IMR-90 (cell line): ENCODE results near the gene PCDH12. TPM values are rescaled to one million over a fixed set of nuclear protein-coding genes. Genes with fewer than 3 reads are reported as not detected.

Source experiments
- ATAC-seq: fragments of 200-7000 bp; cut with Tn5 transposase; 2 replicates; pipeline ENCODE4 v1.9.1; 2020; ENCODE audit warnings: low read depth, mild to moderate bottlenecking, moderate library complexity
- BruUV-seq: library from RNA; stranded (reverse); fragments of 400-500 nt; replicated peaks from 2 replicates; lab custom pipeline; 2021; lab: Mats Ljungman, UMichigan
- CTCF ChIA-PET: fragments of 300-600 bp; formaldehyde crosslinking; extraction: SDS; loops from one replicate; lab custom pipeline; 2021; ENCODE audit warnings: antibody characterized with exemption; lab: Yijun Ruan, JAX
- POLR2A ChIA-PET: fragments of 300-600 bp; sonication (Branson Sonifier 250); formaldehyde crosslinking; loops from one replicate; lab custom pipeline; 2022; ENCODE audit warnings: antibody characterized with exemption; ENCODE audit not compliant: unreplicated experiment; lab: Charles Lee
- DNase-seq: peaks from one replicate; pipeline ENCODE4 v3.0.0; 2013
- H2AFZ ChIP-seq: replicated peaks from 2 replicates; pipeline ENCODE3; 2013; ENCODE audit warnings: low read length, mild to moderate bottlenecking; ENCODE audit not compliant: poor library complexity
- H2AK5ac ChIP-seq: 2 replicates; pipeline ENCODE4 v1.6.1; 2013; ENCODE audit warnings: low read depth, low read length, inconsistent platforms
- H2AK9ac ChIP-seq: replicated peaks from 2 replicates; pipeline ENCODE3; 2013; ENCODE audit warnings: mild to moderate bottlenecking, low read depth, low read length, moderate library complexity; ENCODE audit not compliant: poor library complexity
- H2BK120ac ChIP-seq: 2 replicates; pipeline ENCODE4 v1.6.1; 2013; ENCODE audit warnings: low read depth, low read length, inconsistent platforms
- H2BK15ac ChIP-seq: 3 replicates; pipeline ENCODE4 v1.6.1; 2013; ENCODE audit warnings: low read depth, low read length, inconsistent platforms
- H2BK20ac ChIP-seq: 2 replicates; pipeline ENCODE4 v1.6.1; 2013; ENCODE audit warnings: low read depth, mild to moderate bottlenecking, inconsistent platforms, low read length, moderate library complexity
- H2BK5ac ChIP-seq: 2 replicates; pipeline ENCODE4 v1.6.1; 2013; ENCODE audit warnings: mild to moderate bottlenecking, low read depth, low read length, inconsistent platforms; ENCODE audit not compliant: poor library complexity, severe bottlenecking
- H3K14ac ChIP-seq: replicated peaks from 2 replicates; pipeline ENCODE4 v1.6.1; 2013; ENCODE audit warnings: low read depth, low read length, inconsistent platforms
- H3K18ac ChIP-seq: 2 replicates; pipeline ENCODE4 v1.6.1; 2013; ENCODE audit warnings: low read depth, low read length, control low read depth
- H3K23ac ChIP-seq: 2 replicates; pipeline ENCODE4 v1.6.1; 2013; ENCODE audit warnings: low read depth, low read length, inconsistent platforms
- H3K27ac ChIP-seq: 2 replicates; pipeline ENCODE4 v1.5.1; 2013; ENCODE audit warnings: mild to moderate bottlenecking, control low read depth, low read length; ENCODE audit not compliant: insufficient read depth
- H3K27me3 ChIP-seq: 2 replicates; pipeline ENCODE4 v1.6.1; 2013; ENCODE audit warnings: low read length; ENCODE audit not compliant: control insufficient read depth, insufficient read depth
- H3K36me3 ChIP-seq: 2 replicates; pipeline ENCODE4 v1.6.1; 2013; ENCODE audit warnings: low read length, mixed read lengths; ENCODE audit not compliant: control insufficient read depth, insufficient read depth
- H3K4ac ChIP-seq: 2 replicates; pipeline ENCODE4 v1.6.1; 2013; ENCODE audit warnings: low read depth, low read length, inconsistent platforms
- H3K4me1 ChIP-seq: 2 replicates; pipeline ENCODE4 v1.6.1; 2013; ENCODE audit warnings: low read length, mixed read lengths; ENCODE audit not compliant: control insufficient read depth, insufficient read depth
- H3K4me2 ChIP-seq: 2 replicates; pipeline ENCODE4 v1.6.1; 2013; ENCODE audit warnings: low read depth, mild to moderate bottlenecking, control low read depth, low read length, moderate library complexity
- H3K4me3 ChIP-seq: 2 replicates; pipeline ENCODE4 v1.5.1; 2013; ENCODE audit warnings: low read depth, mild to moderate bottlenecking, control low read depth, low read length, moderate library complexity; ENCODE audit not compliant: insufficient read depth
- H3K56ac ChIP-seq: 2 replicates; pipeline ENCODE4 v1.6.1; 2013; ENCODE audit warnings: low read length, inconsistent platforms; ENCODE audit not compliant: insufficient read depth; ENCODE audit errors: extremely low read depth
- H3K79me1 ChIP-seq, 2 experiments: 2 replicates each; pipeline ENCODE4 v1.6.1; 2013; ENCODE audit warnings: low read length in 2 of 2, inconsistent platforms in 1 of 2, low read depth in 1 of 2
- H3K9ac ChIP-seq: 2 replicates; pipeline ENCODE4 v1.6.1; 2013; ENCODE audit warnings: low read depth, low read length, control low read depth
- H3K9me1 ChIP-seq: 2 replicates; pipeline ENCODE4 v1.6.1; 2013; ENCODE audit warnings: low read length, inconsistent platforms; ENCODE audit not compliant: insufficient read depth
- H3K9me3 ChIP-seq: 2 replicates; pipeline ENCODE4 v1.6.1; 2013; ENCODE audit warnings: low read length; ENCODE audit not compliant: control insufficient read depth, insufficient read depth
- H4K20me1 ChIP-seq: 2 replicates; pipeline ENCODE4 v1.6.1; 2013; ENCODE audit warnings: low read length, inconsistent platforms; ENCODE audit not compliant: insufficient read depth
- H4K5ac ChIP-seq: 2 replicates; pipeline ENCODE4 v1.6.1; 2013; ENCODE audit warnings: mild to moderate bottlenecking, low read depth, low read length, control low read depth
- H4K8ac ChIP-seq, 2 experiments: 2 replicates each; pipeline ENCODE4 v1.6.1; 2013; ENCODE audit warnings: low read depth in 2 of 2, low read length in 2 of 2, control low read depth in 1 of 2, inconsistent platforms in 1 of 2
- H4K91ac ChIP-seq: 2 replicates; pipeline ENCODE4 v1.6.1; 2013; ENCODE audit warnings: low read depth, low read length, inconsistent platforms; ENCODE audit not compliant: insufficient read depth
- BHLHE40 ChIP-seq: fragments of 150-350 bp; IDR thresholded peaks from 2 replicates; pipeline ENCODE4 v1.6.1; 2016; ENCODE audit warnings: mild to moderate bottlenecking, low read depth, low read length
- CTCF ChIP-seq: conservative IDR thresholded peaks from 2 replicates; pipeline ENCODE4 v1.5.1; 2012; ENCODE audit warnings: mild to moderate bottlenecking, low read depth, low read length, improper control_type of control experiment
- ELK1 ChIP-seq: fragments of 150-350 bp; IDR thresholded peaks from 2 replicates; pipeline ENCODE4 v1.6.1; 2016; ENCODE audit warnings: low read depth, mild to moderate bottlenecking, low read length, moderate library complexity, borderline replicate concordance
- MXI1 ChIP-seq: IDR thresholded peaks from 2 replicates; pipeline ENCODE4 v1.6.1; 2012; ENCODE audit warnings: low read depth, mild to moderate bottlenecking, low read length, moderate library complexity, borderline replicate concordance
- RAD21 ChIP-seq: IDR thresholded peaks from 2 replicates; pipeline ENCODE4 v1.6.1; 2012; ENCODE audit warnings: low read length, improper control_type of control experiment
- RCOR1 ChIP-seq: IDR thresholded peaks from 2 replicates; pipeline ENCODE4 v1.6.1; 2012; ENCODE audit warnings: mild to moderate bottlenecking, low read length, improper control_type of control experiment; ENCODE audit not compliant: insufficient replicate concordance
- SMC3 ChIP-seq: fragments of 150-350 bp; IDR thresholded peaks from 2 replicates; pipeline ENCODE4 v1.6.1; 2016; ENCODE audit warnings: low read depth, mild to moderate bottlenecking, antibody characterized with exemption, low read length, moderate library complexity
- USF2 ChIP-seq: fragments of 150-350 bp; IDR thresholded peaks from 2 replicates; pipeline ENCODE4 v1.6.1; 2017; ENCODE audit warnings: mild to moderate bottlenecking, antibody characterized with exemption, low read length, low read depth
- WGBS, 2 experiments: methylation state at CpG; one replicate each; pipeline versions ENCODE4 v1.1.5 to v1.1.7; 2013; ENCODE audit warnings: missing lambda C conversion rate in 2 of 2; ENCODE audit not compliant: insufficient read length in 1 of 2; ENCODE audit errors: extremely low coverage in 2 of 2; 5-methylcytosine and 5-hydroxymethylcytosine counted together
- dilution Hi-C: fragments of 300-500 bp; cut with HindIII; formaldehyde crosslinking; loops from one replicate; pipeline ENCODE4 v1.14.3; 2018; ENCODE audit warnings: low sequenced_read_pairs; ENCODE audit not compliant: unreplicated experiment
- in situ Hi-C: fragments of 300-500 bp; cut with MboI; formaldehyde crosslinking; loops from 3 replicates; pipeline ENCODE4 v1.14.3; 2019; ENCODE audit warnings: low sequenced_read_pairs, inconsistent platforms, mixed read lengths
- intact Hi-C: fragments of 100-400 bp; cut with micrococcal nuclease; formaldehyde crosslinking; loops from 2 replicates; pipeline ENCODE4 v1.10.0; 2022
- polyA plus RNA-seq, 3 experiments: library from polyadenylated mRNA; depleted of rRNA; stranded (reverse); fragments of >200 nt; gene quantifications; 2 replicates each; pipeline ENCODE4 v1.2.3, GENCODE V29; 2012; ENCODE audit warnings: low replicate concordance in 1 of 3
- total RNA-seq: library from RNA; depleted of rRNA; stranded (reverse); fragments of >200 nt; gene quantifications from 2 replicates; pipeline ENCODE4 v1.2.3, GENCODE V29; 2012

The PCDH12 gene
- total and polyA plus RNA-seq, 2 of the 4 experiments (the other 2 are of a cell fraction), result 0.02 to 0.18 TPM

- intact Hi-C loops (no loop called here), dilution Hi-C loops (no loop called here), in situ Hi-C loops (no loop called here)
- Histone ChIP-seq H3K4me3 (no peak overlapping the region), H3K56ac (no peak overlapping the region), H3K27ac (no peak overlapping the region), H2BK20ac (no peak overlapping the region), H3K9me1 (peaks cover 7% of the 10 kb centered on the region; the same call in 1 of the 2 replicates), H3K23ac (no peak overlapping the region), H2AK5ac (no peak overlapping the region), H3K14ac (no peak overlapping the region), H3K4ac (no peak overlapping the region), H2BK5ac (no peak overlapping the region), H2BK15ac (no peak overlapping the region), H3K9ac (no peak overlapping the region), H4K8ac (no peak overlapping the region), H3K18ac (no peak overlapping the region), H2AK9ac (no peak overlapping the region), H3K36me3 (peaks cover 21% of the 10 kb centered on the region), H3K9me3 (no peaks in the 10 kb centered on the region), H2BK120ac (no peak overlapping the region), H3K79me1 (no peaks in the 10 kb centered on the region), H3K4me1 (peaks cover 2% of the 10 kb centered on the region; the same call in 1 of the 2 replicates), H3K4me2 (no peak overlapping the region), H4K20me1 (peaks cover 3% of the 10 kb centered on the region; the same call in 1 of the 2 replicates), H2AFZ (no peak overlapping the region), H4K5ac (no peak overlapping the region), H3K27me3 (peaks cover 3% of the 10 kb centered on the region; the same call in 1 of the 2 replicates), H4K91ac (no peak overlapping the region)
- no TSS peak for BruUV-seq
- ATAC-seq, result peak; percentile 36
- ChIA-PET POLR2A (no interaction called here), CTCF (interaction anchor here (1.5 kb wide), 1 partner anchor 20 kb away, joined by 5 read pairs; no protein-coding TSS in a partner anchor)
- WGBS, 2 experiments, result 77% methylated on average over 3 of the region's 6 CpGs; no CpG with 5 or more reads in 1 of the 2 experiments
- TF ChIP-seq ELK1 (no peak), RCOR1 (no peak), USF2 (no peak), BHLHE40 (no peak), SMC3 (no peak), CTCF (no peak), MXI1 (no peak), RAD21 (no peak)
- DNase-seq, result no peak
Observed at GRCh38 chr5:141941307-141941706, 16.7 kb downstream of the PCDH12 start.
